GM12873 (cell line): Measurements from ENCODE around the gene DCLK2.

ENCODE experiments used
- TF ChIP-seq, protein P1 (sequence below): IDR thresholded peaks from 2 replicates; pipeline ENCODE4 v1.5.1; 2012; ENCODE audit warnings: low read depth, mild to moderate bottlenecking, moderate library complexity, low read length, control low read depth; ENCODE audit not compliant: insufficient read depth; ENCODE audit errors: missing control alignments

The DCLK2 gene

DNA sequence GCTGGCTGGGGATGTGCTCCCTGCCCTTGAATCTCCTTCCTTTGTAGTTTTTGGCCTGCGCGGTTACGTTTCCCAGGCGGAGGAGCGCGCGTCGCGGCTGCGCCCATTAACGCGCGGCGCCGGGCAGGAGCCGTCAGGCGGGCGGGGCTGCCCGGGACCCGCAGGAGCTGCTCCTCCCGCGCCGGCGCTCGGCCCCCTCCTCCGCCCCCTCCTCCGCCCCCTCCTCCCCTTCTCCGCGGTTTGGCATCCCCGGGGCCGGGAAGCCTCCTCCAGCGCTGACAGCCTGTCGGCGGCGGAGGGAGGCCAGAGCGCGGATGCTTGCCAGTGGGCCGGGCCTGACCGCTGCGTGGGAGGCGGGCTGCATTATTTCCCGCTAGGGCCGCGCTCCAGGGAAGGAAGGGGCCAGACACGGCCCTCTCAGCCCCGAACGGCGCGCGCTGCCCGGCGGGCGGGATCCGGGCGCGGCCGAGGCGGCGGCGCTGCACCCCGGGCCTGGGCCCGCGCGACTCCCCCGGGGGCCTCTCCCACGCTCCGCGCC, at the start of gene DCLK2:
DCLK2 (plus strand) TSS at position 405 of the 538 bp plus-strand sequence. CDS start 583 bp downstream, outside the sequence.
- TF ChIP-seq, protein P1, sequence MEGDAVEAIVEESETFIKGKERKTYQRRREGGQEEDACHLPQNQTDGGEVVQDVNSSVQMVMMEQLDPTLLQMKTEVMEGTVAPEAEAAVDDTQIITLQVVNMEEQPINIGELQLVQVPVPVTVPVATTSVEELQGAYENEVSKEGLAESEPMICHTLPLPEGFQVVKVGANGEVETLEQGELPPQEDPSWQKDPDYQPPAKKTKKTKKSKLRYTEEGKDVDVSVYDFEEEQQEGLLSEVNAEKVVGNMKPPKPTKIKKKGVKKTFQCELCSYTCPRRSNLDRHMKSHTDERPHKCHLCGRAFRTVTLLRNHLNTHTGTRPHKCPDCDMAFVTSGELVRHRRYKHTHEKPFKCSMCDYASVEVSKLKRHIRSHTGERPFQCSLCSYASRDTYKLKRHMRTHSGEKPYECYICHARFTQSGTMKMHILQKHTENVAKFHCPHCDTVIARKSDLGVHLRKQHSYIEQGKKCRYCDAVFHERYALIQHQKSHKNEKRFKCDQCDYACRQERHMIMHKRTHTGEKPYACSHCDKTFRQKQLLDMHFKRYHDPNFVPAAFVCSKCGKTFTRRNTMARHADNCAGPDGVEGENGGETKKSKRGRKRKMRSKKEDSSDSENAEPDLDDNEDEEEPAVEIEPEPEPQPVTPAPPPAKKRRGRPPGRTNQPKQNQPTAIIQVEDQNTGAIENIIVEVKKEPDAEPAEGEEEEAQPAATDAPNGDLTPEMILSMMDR: no peak

DNA sequence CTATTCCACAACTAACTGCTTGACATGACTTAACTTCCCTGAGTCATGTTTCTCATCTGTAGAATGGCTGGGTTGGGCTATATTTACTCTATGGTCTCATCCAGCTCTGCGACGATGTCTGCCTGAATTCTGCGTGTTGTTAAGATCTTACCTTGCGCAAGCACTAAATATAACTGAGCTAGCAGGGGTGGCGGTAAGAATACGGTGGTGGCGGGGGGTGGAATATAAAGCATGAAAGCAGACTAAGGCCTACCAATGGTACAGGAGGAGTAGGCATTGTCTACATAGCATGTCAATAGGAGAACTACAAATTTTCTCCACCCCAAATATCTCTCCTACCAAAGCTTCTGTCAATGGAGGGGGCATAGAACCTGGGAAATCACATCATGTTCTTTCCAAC, 45.7 kb upstream of the DCLK2 start:
- TF ChIP-seq, protein P1: no peak

DNA sequence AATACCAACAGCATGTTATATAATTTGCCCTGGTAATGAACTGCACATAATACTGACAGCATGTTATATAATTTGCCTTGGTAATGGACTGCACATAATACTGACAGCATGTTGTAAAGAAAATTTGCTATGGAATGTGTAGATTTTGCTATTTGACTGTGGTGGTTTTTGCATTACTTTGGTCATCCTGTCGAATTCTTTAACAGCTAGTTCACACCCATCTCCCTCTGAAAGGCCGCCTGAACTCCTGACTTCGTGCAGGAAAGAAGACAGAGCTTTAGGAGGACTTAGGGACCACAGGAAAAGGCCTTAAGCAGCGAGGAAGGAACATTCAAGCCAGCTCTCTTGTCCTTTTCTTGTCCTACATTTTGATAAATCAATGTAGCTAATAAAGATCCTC, 45.2 kb upstream of the DCLK2 start:
- TF ChIP-seq, protein P1: no peak

DNA sequence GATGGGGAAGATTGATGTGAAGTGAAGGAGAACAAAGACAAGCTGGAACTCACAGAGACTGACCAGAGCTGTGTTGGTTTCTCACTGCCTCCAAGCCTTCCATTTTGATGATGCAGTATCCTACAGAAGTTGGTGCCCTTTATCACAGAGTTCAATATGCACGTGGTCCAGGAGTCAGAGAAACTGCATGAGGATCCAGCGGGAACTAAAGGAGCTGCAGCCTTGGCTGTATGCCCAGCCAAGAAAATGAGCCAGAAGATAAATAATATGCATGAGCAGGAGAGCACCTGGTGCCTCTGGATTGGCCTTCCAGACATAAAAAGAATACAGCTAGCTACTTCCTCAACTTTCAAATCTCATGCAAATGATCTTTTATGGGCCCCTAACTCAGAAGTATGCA, 44.3 kb upstream of the DCLK2 start:
- TF ChIP-seq, protein P1: no peak

DNA sequence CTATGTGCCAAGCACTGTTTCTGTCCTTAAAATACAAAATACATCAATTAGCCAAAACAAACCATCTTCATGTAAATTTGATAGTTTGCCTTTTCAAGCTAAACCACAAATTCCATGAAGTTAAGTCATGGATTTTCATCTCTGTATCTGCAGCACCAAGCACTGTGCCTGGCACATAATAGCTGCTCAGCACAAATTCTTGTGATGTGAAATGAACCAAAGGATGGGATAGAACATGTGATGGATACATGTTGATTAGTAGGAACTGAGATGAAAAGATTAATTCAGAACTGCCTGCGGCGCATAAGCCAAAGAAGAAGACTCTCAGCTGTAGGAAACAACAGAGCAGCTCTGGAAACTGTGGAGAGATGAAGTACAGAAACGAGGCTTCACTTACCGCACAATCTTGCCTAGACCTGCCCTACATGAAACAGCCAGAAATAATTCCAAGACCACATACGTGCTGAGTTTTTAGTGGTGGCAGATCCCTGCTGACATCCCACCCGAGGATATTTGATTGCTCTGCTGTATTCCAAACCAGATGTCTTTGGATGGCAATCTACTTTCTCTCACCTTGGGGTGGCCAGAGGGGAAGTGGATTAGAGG, 40.9 kb upstream of the DCLK2 start:
- TF ChIP-seq, protein P1: no peak

DNA sequence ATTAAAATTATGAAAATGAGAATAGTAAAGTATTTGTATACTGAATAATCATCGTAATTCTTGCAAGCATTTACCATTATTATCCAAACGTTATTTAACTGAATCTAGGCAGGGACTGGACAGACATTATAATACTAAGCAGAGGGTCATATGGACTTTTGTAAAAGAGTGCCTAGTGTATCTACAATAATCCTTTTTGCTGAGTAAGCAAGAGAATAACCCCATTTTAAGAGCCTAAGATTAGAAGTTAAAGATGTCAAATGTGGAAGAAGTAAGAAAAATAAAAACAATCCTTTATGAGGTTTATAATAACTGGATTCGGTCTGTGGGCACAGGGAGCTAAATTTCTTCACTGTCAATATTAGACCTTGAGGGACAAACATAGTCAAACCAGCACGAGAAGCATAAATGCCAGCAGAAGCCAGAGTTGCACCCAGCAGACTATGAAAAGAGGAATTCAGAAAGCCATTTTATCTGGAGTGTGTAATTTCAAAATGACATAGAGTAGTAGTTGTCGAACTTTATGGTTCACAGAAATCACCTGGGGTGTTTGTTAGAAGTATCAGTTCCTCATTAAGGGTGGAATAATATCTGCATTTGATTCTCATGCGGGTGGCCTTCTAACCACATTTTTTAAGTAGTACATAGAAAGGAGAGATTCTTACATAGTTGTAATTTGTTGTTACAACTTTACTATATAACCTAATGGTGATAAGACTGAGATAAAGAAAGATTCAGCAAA, 39.7 kb upstream of the DCLK2 start:
- TF ChIP-seq, protein P1: no peak
